Peyer's patch (tissue), 4 donors: Measurements from ENCODE around the gene CARMIL1. TPM values are rescaled to one million over a fixed set of nuclear protein-coding genes. Genes with fewer than 3 reads are reported as not detected.

ENCODE experiments used
- DNase-seq, 3 donors: peaks; one replicate each; pipeline ENCODE4 v3.0.0-alpha.2; 2017 to 2019
- H3K27ac ChIP-seq, 4 donors: fragments of 200-600 bp; sonication (generic); one replicate each; pipeline ENCODE4 v1.5.1; 2016 to 2019
- H3K27me3 ChIP-seq, 2 donors: fragments of 200-600 bp; sonication (generic); one replicate each; pipeline ENCODE4 v1.5.1; 2019
- H3K36me3 ChIP-seq, 3 donors: fragments of 200-600 bp; sonication (generic); one replicate each; pipeline ENCODE4 v1.5.1; 2016 to 2019
- H3K4me1 ChIP-seq, 4 donors: fragments of 200-600 bp; sonication (generic); one replicate each; pipeline ENCODE4 v1.5.1; 2016 to 2019
- H3K4me3 ChIP-seq, 4 donors: fragments of 200-600 bp; sonication (generic); 1 replicate in 3 of 4; 2 replicates in 1 of 4; pipeline ENCODE4 v1.5.1; 2016 to 2019; ENCODE audit warnings: mild to moderate bottlenecking in 1 of 4
- H3K9me3 ChIP-seq, 4 donors: fragments of 200-600 bp; sonication (generic); one replicate each; pipeline ENCODE4 v1.5.1; 2016 to 2019; ENCODE audit warnings: mild to moderate bottlenecking in 1 of 4
- POLR2A ChIP-seq, 2 donors: fragments of 450-650 bp; IDR thresholded peaks; one replicate each; pipeline ENCODE4 v1.5.1; 2017; ENCODE audit warnings: antibody characterized with exemption in 2 of 2, mild to moderate bottlenecking in 2 of 2, moderate library complexity in 2 of 2
- total RNA-seq, 4 donors: library from RNA; depleted of rRNA; stranded (reverse); fragments of >200 nt; gene quantifications; one replicate each; pipeline ENCODE4 v1.1.0, GENCODE V29; 2016
- TF ChIP-seq, protein P1 (sequence below), 6 experiments: fragments of 450-650 bp in 4 of 6; fragments of 200-600 bp in 2 of 6; sonication (generic) in 1 of 6; IDR thresholded peaks; one replicate each; pipeline ENCODE4 v1.5.1; 2017 to 2019; ENCODE audit warnings: antibody characterized with exemption in 6 of 6, mild to moderate bottlenecking in 3 of 6, moderate library complexity in 1 of 6

Gene CARMIL1
- total RNA-seq, 4 donors from 2014 or later = 75.1 to 107 (median 85.7) TPM

DNA sequence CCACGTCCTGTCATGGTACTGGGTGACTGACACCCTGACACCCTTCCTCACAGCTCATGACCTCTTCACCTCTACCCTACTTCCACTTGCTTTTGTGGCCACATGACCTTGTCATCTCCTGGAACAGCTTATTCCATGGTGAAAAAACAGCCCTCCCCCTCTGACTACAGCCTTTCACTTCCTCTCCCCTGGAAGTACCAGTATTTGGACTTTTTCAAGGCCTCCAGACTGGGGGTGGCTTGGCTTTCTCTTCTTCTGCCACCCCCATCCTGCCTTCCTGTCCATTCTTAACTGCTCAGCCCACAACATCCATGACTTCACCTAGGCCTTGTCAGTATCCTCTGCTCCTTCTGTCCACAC lies 168.4 kb downstream of the CARMIL1 start:
- TF ChIP-seq, protein P1, sequence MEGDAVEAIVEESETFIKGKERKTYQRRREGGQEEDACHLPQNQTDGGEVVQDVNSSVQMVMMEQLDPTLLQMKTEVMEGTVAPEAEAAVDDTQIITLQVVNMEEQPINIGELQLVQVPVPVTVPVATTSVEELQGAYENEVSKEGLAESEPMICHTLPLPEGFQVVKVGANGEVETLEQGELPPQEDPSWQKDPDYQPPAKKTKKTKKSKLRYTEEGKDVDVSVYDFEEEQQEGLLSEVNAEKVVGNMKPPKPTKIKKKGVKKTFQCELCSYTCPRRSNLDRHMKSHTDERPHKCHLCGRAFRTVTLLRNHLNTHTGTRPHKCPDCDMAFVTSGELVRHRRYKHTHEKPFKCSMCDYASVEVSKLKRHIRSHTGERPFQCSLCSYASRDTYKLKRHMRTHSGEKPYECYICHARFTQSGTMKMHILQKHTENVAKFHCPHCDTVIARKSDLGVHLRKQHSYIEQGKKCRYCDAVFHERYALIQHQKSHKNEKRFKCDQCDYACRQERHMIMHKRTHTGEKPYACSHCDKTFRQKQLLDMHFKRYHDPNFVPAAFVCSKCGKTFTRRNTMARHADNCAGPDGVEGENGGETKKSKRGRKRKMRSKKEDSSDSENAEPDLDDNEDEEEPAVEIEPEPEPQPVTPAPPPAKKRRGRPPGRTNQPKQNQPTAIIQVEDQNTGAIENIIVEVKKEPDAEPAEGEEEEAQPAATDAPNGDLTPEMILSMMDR (IDR thresholded peaks at IDR 0.05) = no peak
- TF ChIP-seq POLR2A (IDR thresholded peaks at IDR 0.05) = no peak
- Histone ChIP-seq H3K9me3 (no peaks in the 10 kb centered on the region), H3K4me1 (no peaks in the 10 kb centered on the region), H3K36me3 (peaks cover 0 to 5% (median 0%) of the 10 kb centered on the region in 3 donors), H3K27me3 (no peaks in the 10 kb centered on the region), H3K4me3 (no peak overlapping the region), H3K27ac (no peak overlapping the region)
- DNase-seq = no peak

DNA sequence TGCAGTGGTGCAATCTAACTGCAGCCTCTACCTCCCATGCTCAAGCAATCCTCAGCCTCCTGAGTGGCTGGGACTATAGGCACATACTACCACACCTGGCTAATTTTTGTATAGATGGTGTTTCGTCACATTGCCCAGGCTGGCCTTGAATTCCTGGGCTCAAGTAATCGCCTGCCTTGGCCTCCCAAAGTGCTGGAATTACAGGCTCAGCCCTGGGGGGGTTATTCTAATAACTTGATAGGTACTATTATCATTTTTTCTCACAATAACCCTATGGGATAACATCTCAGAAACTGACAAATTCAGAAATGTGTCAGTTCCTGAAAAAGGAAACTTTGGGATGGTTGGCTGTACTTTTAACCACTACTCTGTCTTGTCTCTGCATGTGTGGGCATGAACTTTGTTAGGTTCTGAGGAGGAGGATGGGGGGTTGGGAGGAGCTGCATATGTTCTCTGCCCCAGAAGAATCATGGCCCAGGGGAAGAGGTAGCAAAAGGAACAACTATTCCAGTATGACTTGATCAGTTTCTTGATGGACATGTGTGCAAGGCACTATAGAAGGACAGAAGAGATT lies 169.9 kb downstream of the CARMIL1 start:
- TF ChIP-seq, protein P1 (IDR thresholded peaks at IDR 0.05) = no peak
- no peak for TF ChIP-seq POLR2A (IDR thresholded peaks at IDR 0.05)
- Histone ChIP-seq H3K27ac (no peak overlapping the region), H3K4me1 (no peaks in the 10 kb centered on the region)

DNA sequence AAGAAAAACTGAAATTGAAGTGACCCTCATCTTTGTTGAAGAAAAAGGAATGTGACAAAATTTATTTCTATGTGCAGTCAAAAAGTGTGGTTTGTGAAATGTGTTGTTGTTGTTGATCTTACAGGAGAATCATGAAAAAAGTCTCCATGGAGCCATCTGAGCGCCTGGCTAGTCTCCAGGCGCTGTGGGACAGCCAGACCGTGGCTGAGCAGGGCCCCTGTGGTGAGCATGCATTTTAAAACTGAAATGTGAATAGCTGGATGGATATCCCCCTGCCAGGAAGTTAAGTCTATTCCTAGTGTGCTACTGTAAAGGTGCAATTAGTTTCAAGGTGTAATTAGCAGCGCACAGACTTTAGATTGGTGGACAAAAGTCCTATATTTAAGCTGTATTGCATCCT lies 170.6 kb downstream of the CARMIL1 start:
- no peaks in the 10 kb centered on the region for H3K27me3 ChIP-seq
- DNase-seq = no peak
- H3K9me3 ChIP-seq = no peaks in the 10 kb centered on the region
- no peak overlapping the region for H3K4me3 ChIP-seq
- H3K27ac ChIP-seq = no peak overlapping the region
- H3K4me1 ChIP-seq = no peaks in the 10 kb centered on the region
- TF ChIP-seq POLR2A (IDR thresholded peaks at IDR 0.05) = no peak
- TF ChIP-seq, protein P1 (IDR thresholded peaks at IDR 0.05) = no peak
- peaks cover 0 to 5% (median 0%) of the 10 kb centered on the region in 3 donors for H3K36me3 ChIP-seq

More for the DNA sequence above, 169.9 kb downstream of the CARMIL1 start:
- Histone ChIP-seq H3K27me3 (no peaks in the 10 kb centered on the region), H3K9me3 (no peaks in the 10 kb centered on the region), H3K4me3 (no peak overlapping the region), H3K36me3 (peaks cover 0 to 5% (median 0%) of the 10 kb centered on the region in 3 donors)
- DNase-seq = no peak

DNA sequence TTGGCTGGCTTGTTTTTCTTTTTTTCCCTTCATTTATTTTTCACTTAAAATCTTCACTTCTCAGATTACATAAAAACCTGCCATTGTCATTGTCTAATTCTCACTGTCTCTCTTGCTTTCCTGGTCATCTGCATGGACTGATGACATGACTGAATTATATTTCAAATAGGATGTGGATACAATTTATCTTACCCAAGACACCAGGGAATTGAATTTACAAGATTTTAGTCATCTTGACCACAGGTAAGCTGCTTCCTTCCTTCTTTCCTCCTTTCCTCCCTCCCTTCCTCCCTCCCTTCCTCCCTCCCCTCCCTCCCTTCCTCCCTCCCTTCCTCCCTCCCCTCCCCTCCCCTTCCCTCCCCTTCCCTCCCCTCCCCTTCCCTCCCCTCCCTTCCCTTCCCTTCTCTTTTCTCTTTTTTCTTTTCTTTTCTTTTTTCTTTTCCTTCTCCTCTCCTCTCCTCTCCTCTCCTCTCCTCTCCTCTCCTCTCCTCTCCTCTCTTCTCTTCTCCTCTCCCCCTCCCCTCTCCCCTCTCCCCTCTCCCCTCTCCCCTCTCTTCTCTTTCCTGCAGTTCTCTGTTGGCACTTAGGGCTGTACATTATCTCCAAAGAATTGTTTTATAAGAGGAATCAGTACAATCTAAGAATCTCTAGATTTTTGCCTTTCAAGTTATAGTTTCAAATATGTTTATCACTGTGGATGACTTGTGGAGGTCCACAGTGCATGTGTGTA lies 171.5 kb downstream of the CARMIL1 start:
- Histone ChIP-seq H3K27ac (no peak overlapping the region), H3K4me1 (no peaks in the 10 kb centered on the region), H3K4me3 (no peak overlapping the region), H3K27me3 (no peaks in the 10 kb centered on the region), H3K9me3 (no peaks in the 10 kb centered on the region), H3K36me3 (peaks cover 0 to 3% (median 0%) of the 10 kb centered on the region in 3 donors)
- no peak for TF ChIP-seq POLR2A (IDR thresholded peaks at IDR 0.05)
- TF ChIP-seq, protein P1 (IDR thresholded peaks at IDR 0.05) = no peak
- no peak for DNase-seq

DNA sequence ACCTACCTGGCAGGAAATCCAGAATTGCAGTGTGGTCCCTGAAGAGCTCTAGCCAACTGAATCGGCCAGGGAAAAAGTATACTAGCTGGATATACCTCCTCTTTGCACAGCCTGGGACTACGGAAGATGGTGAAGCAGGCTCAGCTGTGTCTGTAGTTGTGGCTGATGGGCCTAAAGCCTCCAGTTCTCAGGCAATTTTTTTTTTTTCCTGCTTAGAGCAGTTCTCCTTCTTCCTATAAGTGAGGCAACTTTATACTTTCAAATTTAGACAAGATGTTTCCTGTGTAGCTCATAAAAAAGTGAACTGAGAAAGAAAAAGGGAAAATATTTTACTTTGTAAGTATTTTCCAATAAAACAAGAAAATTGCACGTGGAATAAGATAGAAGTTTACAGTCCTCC lies 172.9 kb downstream of the CARMIL1 start:
- DNase-seq = no peak
- Histone ChIP-seq H3K27me3 (no peaks in the 10 kb centered on the region), H3K27ac (no peak overlapping the region), H3K36me3 (no peaks in the 10 kb centered on the region), H3K9me3 (no peaks in the 10 kb centered on the region), H3K4me1 (no peaks in the 10 kb centered on the region), H3K4me3 (peak overlapping the region in 2 of 4 donors; percentile 12 to 16)
- TF ChIP-seq POLR2A (IDR thresholded peaks at IDR 0.05) = no peak
- TF ChIP-seq, protein P1 (IDR thresholded peaks at IDR 0.05) = no peak
